GM12875 (cell line): Measurements from ENCODE around the gene BMPR1B.
A peak's percentile ranks its signal among the peaks of the same experiment; 100 is the strongest.
"Not testable (repeated sequence)": the region's sequence is repeated elsewhere in the genome, so short reads cannot be mapped to it uniquely, and the experiment has no call there.

Experiments
- H3K4me3 ChIP-seq: one replicate; pipeline ENCODE4 v1.5.1; 2011; ENCODE audit warnings: low read depth, low read length, control low read depth
- TF ChIP-seq, protein P1 (sequence below): IDR thresholded peaks from 2 replicates; pipeline ENCODE4 v1.5.1; 2011; ENCODE audit warnings: low read depth, mild to moderate bottlenecking, control low read depth, inconsistent platforms, low read length, moderate library complexity, borderline replicate concordance; ENCODE audit not compliant: insufficient read depth

Gene BMPR1B

DNA sequence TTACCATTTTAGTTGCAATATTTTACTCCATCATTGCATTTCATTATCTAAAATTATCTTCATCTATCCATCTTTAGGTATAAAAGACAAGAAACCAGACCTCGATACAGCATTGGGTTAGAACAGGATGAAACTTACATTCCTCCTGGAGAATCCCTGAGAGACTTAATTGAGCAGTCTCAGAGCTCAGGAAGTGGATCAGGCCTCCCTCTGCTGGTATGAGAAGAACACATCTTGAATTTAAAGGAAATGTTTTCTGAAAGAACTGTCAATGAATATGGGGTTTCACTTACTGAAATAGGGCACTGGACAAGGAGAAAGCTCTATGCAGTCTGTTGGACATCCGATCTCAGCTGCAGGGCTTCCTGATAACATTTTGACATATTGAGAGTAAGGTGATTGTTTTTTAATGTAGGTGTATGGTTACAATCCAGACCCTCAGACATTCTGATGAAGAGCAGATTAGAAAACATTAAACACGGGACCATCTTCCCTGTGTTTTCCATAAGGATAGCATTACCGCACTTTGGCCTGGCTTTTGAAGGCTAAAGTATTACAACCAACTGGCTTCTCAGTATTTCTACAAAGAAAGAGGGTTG is 367.2 kb downstream of the BMPR1B start:
- no peak overlapping the region for H3K4me3 ChIP-seq
- TF ChIP-seq, protein P1, sequence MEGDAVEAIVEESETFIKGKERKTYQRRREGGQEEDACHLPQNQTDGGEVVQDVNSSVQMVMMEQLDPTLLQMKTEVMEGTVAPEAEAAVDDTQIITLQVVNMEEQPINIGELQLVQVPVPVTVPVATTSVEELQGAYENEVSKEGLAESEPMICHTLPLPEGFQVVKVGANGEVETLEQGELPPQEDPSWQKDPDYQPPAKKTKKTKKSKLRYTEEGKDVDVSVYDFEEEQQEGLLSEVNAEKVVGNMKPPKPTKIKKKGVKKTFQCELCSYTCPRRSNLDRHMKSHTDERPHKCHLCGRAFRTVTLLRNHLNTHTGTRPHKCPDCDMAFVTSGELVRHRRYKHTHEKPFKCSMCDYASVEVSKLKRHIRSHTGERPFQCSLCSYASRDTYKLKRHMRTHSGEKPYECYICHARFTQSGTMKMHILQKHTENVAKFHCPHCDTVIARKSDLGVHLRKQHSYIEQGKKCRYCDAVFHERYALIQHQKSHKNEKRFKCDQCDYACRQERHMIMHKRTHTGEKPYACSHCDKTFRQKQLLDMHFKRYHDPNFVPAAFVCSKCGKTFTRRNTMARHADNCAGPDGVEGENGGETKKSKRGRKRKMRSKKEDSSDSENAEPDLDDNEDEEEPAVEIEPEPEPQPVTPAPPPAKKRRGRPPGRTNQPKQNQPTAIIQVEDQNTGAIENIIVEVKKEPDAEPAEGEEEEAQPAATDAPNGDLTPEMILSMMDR, result 0 out of 2 replicates have a peak, but pooled peaks have one; percentile 5

GRCh38 chr4:95129031-95129430 is 371.3 kb downstream of the BMPR1B start:
- no peak overlapping the region for H3K4me3 ChIP-seq
- TF ChIP-seq, protein P1, result no peak

DNA sequence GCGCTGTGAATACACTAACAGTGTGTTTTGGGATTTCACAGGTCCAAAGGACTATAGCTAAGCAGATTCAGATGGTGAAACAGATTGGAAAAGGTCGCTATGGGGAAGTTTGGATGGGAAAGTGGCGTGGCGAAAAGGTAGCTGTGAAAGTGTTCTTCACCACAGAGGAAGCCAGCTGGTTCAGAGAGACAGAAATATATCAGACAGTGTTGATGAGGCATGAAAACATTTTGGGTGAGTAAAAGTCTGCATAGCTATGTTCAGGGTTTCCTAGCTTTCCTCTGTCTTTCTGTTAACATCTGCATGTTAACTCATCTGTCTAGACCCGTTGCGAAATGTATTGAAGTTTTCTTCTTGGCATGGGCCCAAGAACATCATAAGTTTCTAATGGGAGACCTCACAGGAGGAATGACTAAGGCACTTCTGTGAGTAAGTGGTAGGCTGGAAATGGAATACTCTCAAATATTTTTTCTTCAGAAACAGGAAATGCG is 372.1 kb downstream of the BMPR1B start:
- TF ChIP-seq, protein P1, result no peak
- no peak overlapping the region for H3K4me3 ChIP-seq

- not testable (repeated sequence) for H3K4me3 ChIP-seq
Measured at GRCh38 chr4:95134016-95134415, 376.3 kb downstream of the BMPR1B start.

GRCh38 chr4:95139424-95139823 is 381.7 kb downstream of the BMPR1B start:
- not testable (repeated sequence) for H3K4me3 ChIP-seq

DNA sequence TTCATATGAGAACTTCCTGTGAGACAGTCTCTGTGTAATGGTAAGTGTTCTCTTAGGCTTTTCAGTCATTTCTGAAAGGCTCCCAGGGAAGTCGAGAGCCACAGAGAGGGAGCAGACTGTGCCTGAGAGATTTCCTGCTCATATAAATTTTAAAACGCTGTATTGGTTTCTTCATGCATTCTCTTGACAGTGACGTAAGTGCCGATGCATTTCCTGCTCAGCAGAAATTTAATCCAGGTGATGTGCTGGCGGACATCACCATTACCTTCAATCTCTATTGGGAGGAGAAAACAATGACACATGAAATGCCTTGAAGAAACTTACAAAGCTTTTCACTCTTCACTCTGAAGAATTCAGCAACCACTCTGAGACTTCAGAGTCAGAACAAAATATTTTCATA is 383.6 kb downstream of the BMPR1B start:
- H3K4me3 ChIP-seq, result no peak overlapping the region
- TF ChIP-seq, protein P1, result no peak

GRCh38 chr4:95142932-95143331 is 385.2 kb downstream of the BMPR1B start:
- no peak overlapping the region for H3K4me3 ChIP-seq
- TF ChIP-seq, protein P1, result no peak

DNA sequence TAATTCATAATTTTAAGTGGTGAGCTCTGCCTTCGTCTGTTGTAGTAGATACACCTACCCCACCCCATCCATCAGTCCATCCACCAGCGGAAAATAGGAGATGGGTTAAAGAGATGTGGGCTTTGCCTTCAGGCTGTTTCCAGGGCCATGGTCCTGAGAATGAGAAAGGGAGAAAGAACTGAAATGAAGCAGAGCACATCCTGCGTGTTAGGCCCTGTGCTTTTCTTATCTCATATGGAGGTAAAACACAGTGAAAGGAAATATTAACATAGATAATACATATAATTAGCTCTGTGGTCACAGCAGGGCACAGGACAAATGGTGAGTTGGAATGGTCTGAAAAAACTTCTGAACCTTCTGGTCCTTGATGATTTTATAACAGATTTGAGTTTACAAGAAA is 393.5 kb downstream of the BMPR1B start:
- no peak overlapping the region for H3K4me3 ChIP-seq
- TF ChIP-seq, protein P1, result no peak
